ENCODE results near the gene KAZN.

GRCh38 chr1:14662116-14662515, 63.6 kb downstream of the KAZN start:
- TF ChIP-seq CTCF (IDR thresholded peaks at IDR 0.05; ENCODE audit: insufficient read depth, low read depth, low read length) (no peak), EZH2 (IDR thresholded peaks at IDR 0.05; ENCODE audit: insufficient read depth, low read length) (no peak)
